ENCODE data around the gene SLC25A30.

GRCh38 chr13:45464141-45464686 lies 46.0 kb upstream of the SLC25A30 start:
- TF ChIP-seq CTCF (conservative IDR thresholded peaks at IDR 0.05): no peak
- no peak for TF ChIP-seq ZFX (IDR thresholded peaks at IDR 0.05)

Measured in C4-2B (cell line).